OCI-LY7 (cell line): ENCODE data around the gene CLDN10. TPM values are rescaled to one million over a fixed set of nuclear protein-coding genes. Genes with fewer than 3 reads are reported as not detected.
"Not testable (repeated sequence)": the region's sequence is repeated elsewhere in the genome, so short reads cannot be mapped to it uniquely, and the experiment has no call there.

Experiments
- BruUV-seq: library from RNA; stranded (reverse); fragments of 400-500 nt; replicated peaks from 2 replicates; lab custom pipeline; 2021; lab: Mats Ljungman, UMichigan
- CTCF ChIA-PET: fragments of 300-600 bp; sonication (Branson Sonifier 250); formaldehyde crosslinking; loops from one replicate; lab custom pipeline; 2022; ENCODE audit warnings: antibody characterized with exemption; ENCODE audit not compliant: unreplicated experiment; lab: Charles Lee
- POLR2A ChIA-PET: fragments of 300-600 bp; sonication (Branson Sonifier 250); formaldehyde crosslinking; loops from one replicate; lab custom pipeline; 2022; ENCODE audit warnings: antibody characterized with exemption; lab: Charles Lee
- DNase-seq: peaks from one replicate; pipeline ENCODE4 v3.0.0-alpha.2; 2015; ENCODE audit warnings: low spot score
- H2AFZ ChIP-seq: fragments of 200-600 bp; sonication (generic), shearing (Covaris generic); 2 replicates; pipeline ENCODE4 v1.6.1; 2014; ENCODE audit warnings: mild to moderate bottlenecking, antibody characterized with exemption, low read length, moderate library complexity
- H3K27ac ChIP-seq: fragments of 200-600 bp; sonication (generic); 2 replicates; pipeline ENCODE4 v1.5.1; 2014; ENCODE audit warnings: mixed run types, low read depth, mild to moderate bottlenecking, moderate library complexity, low read length, inconsistent platforms; ENCODE audit not compliant: poor library complexity, severe bottlenecking
- H3K36me3 ChIP-seq: fragments of 200-600 bp; sonication (generic); 2 replicates; pipeline ENCODE4 v1.6.1; 2014; ENCODE audit warnings: mild to moderate bottlenecking, antibody characterized with exemption, low read length, moderate library complexity, mixed read lengths; ENCODE audit not compliant: insufficient read depth
- H3K4me1 ChIP-seq: fragments of 200-600 bp; sonication (generic); 2 replicates; pipeline ENCODE4 v1.5.1; 2014; ENCODE audit warnings: mild to moderate bottlenecking, low read length; ENCODE audit not compliant: insufficient read depth, poor library complexity, severe bottlenecking
- H3K4me2 ChIP-seq: fragments of 200-600 bp; sonication (generic); 2 replicates; pipeline ENCODE4 v1.6.1; 2014; ENCODE audit warnings: mild to moderate bottlenecking, low read length
- H3K4me3 ChIP-seq: fragments of 200-600 bp; sonication (generic); 2 replicates; pipeline ENCODE4 v1.5.1; 2014; ENCODE audit warnings: mild to moderate bottlenecking, low read depth, low read length; ENCODE audit not compliant: poor library complexity, severe bottlenecking
- H3K79me2 ChIP-seq: fragments of 200-600 bp; sonication (generic); 2 replicates; pipeline ENCODE4 v1.6.1; 2016; ENCODE audit warnings: low read depth, mild to moderate bottlenecking, low read length, moderate library complexity, mixed read lengths; ENCODE audit not compliant: insufficient read depth
- H3K9me2 ChIP-seq: fragments of 200-600 bp; sonication (generic); 2 replicates; pipeline ENCODE4 v1.6.1; 2016; ENCODE audit warnings: mild to moderate bottlenecking, low read length, mixed read lengths; ENCODE audit not compliant: insufficient read depth
- H3K9me3 ChIP-seq: fragments of 200-600 bp; sonication (generic); 2 replicates; pipeline ENCODE4 v1.6.1; 2014; ENCODE audit warnings: mild to moderate bottlenecking, mixed run types, low read length, mixed read lengths
- H4K20me1 ChIP-seq: fragments of 200-600 bp; sonication (generic); 2 replicates; pipeline ENCODE4 v1.6.1; 2014; ENCODE audit warnings: mild to moderate bottlenecking, antibody characterized with exemption, low read length, moderate library complexity, mixed read lengths; ENCODE audit not compliant: insufficient read depth
- EZH2phosphoT487 ChIP-seq: fragments of 200-600 bp; sonication (generic); IDR thresholded peaks from 2 replicates; pipeline ENCODE4 v1.6.1; 2018; ENCODE audit warnings: low read depth, borderline replicate concordance, mild to moderate bottlenecking, mixed run types, antibody characterized with exemption, low read length, moderate library complexity, mixed read lengths
- intact Hi-C: fragments of 100-400 bp; cut with micrococcal nuclease; formaldehyde crosslinking; loops from one replicate; pipeline ENCODE4 v1.10.0; 2022; ENCODE audit not compliant: unreplicated experiment
- total RNA-seq, 2 experiments: library from RNA; depleted of rRNA in 1 of 2; stranded (reverse); fragments of >200 nt in 1 of 2; shearing (Covaris generic) in 1 of 2; gene quantifications; 2 replicates each; pipeline ENCODE4 v1.2.3, GENCODE V29; 2014 to 2022
- TF ChIP-seq, protein P1 (sequence below): fragments of 200-600 bp; sonication (generic); conservative IDR thresholded peaks from 2 replicates; pipeline ENCODE4 v1.5.1; 2014; ENCODE audit warnings: mild to moderate bottlenecking, antibody characterized with exemption, low read length, moderate library complexity, mixed read lengths

CLDN10 gene
- total RNA-seq, 2 experiments from 2014 or later: not detected

DNA sequence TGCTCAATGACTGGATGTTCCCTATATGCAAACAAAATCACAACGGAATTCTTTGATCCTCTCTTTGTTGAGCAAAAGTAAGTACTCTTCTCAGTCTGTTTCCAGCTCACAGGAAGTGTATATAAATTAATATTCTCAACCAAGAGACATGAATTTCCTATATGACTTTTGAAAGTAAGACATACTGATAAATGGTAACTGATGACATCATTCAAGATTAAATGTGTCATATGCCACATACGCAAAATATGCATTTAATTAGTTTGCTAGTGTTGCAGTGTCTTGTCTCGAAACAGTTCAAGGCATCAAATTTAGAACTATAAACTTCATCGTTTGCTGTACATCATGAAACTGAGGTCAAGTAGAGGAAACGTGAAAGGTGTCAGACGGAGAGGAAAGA lies 7.9 kb downstream of the CLDN10 start:
- BruUV-seq: no TSS peak
- no peak for DNase-seq
- no peaks in the 10 kb centered on the region for H3K79me2 ChIP-seq
- no peaks in the 10 kb centered on the region for H3K4me1 ChIP-seq
- no peaks in the 10 kb centered on the region for H3K9me3 ChIP-seq
- intact Hi-C loops: no loop called here
- H2AFZ ChIP-seq: no peak overlapping the region
- TF ChIP-seq EZH2phosphoT487: no peak
- TF ChIP-seq, protein P1, sequence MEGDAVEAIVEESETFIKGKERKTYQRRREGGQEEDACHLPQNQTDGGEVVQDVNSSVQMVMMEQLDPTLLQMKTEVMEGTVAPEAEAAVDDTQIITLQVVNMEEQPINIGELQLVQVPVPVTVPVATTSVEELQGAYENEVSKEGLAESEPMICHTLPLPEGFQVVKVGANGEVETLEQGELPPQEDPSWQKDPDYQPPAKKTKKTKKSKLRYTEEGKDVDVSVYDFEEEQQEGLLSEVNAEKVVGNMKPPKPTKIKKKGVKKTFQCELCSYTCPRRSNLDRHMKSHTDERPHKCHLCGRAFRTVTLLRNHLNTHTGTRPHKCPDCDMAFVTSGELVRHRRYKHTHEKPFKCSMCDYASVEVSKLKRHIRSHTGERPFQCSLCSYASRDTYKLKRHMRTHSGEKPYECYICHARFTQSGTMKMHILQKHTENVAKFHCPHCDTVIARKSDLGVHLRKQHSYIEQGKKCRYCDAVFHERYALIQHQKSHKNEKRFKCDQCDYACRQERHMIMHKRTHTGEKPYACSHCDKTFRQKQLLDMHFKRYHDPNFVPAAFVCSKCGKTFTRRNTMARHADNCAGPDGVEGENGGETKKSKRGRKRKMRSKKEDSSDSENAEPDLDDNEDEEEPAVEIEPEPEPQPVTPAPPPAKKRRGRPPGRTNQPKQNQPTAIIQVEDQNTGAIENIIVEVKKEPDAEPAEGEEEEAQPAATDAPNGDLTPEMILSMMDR: no peak
- H3K4me2 ChIP-seq: no peak overlapping the region
- ChIA-PET CTCF (no interaction called here), POLR2A (no interaction called here)
- no peaks in the 10 kb centered on the region for H3K9me2 ChIP-seq
- H3K36me3 ChIP-seq: no peaks in the 10 kb centered on the region
- H3K4me3 ChIP-seq: no peak overlapping the region
- no peaks in the 10 kb centered on the region for H4K20me1 ChIP-seq
- no peak overlapping the region for H3K27ac ChIP-seq

DNA sequence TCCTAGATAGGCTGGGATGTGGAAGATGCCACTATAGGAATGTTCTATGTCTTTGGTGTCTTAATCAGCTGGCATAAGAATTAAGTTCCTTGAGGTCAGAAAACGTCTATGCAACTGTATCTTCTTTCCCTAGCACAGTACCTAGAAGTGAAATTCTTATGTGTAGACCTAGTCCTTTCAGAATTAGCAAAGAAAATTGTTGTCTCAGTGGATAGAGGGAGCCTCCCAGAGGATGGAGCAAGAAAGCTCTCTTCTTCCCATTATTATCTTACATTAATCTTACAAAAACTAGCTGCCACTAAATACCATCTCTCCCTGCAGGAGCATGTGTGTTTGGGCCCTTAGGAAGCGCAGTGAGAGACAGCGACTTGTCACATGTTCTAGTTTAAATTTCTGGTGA lies 11.6 kb downstream of the CLDN10 start:
- Histone ChIP-seq H3K36me3 (no peaks in the 10 kb centered on the region), H4K20me1 (no peaks in the 10 kb centered on the region), H3K9me3 (no peaks in the 10 kb centered on the region), H3K27ac (no peak overlapping the region), H3K4me3 (no peak overlapping the region), H3K9me2 (no peaks in the 10 kb centered on the region), H3K4me1 (no peaks in the 10 kb centered on the region), H3K79me2 (no peaks in the 10 kb centered on the region), H2AFZ (no peak overlapping the region), H3K4me2 (no peak overlapping the region)
- no peak for DNase-seq
- CTCF ChIA-PET: no interaction called here
- BruUV-seq: no TSS peak
- TF ChIP-seq, protein P1: no peak
- no peak for TF ChIP-seq EZH2phosphoT487
- intact Hi-C loops: no loop called here
- POLR2A ChIA-PET: interaction anchor here (0.8 kb wide), 1 partner anchor 38 kb away, joined by 4 read pairs; no protein-coding TSS in a partner anchor

DNA sequence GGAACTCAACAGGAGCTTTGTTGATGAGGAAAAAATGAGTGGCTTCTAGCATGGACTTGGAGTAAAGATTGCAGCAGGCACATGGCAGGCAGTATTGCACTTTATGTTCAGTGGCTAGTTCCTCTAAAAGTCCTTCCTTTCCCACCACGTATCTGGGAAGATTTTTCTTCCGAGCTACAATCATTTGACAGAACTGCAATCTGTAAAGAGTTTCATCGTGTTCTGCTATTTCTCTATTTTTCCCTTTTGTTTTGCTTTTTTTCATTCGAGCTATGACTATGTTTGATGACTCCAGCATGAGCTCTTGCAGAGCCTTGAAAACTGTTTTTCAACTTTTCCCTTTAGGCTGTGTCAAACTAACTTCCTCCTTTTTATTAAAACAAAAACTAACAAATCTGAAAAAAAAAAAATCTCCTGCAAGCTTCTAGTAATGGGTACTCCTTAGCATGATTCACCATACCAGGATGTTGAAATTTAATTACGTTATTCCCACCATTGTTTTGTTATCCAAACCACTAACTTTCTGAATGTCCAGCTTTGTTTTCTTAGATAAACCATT lies 12.3 kb downstream of the CLDN10 start:
- ChIA-PET CTCF (no interaction called here), POLR2A (interaction anchor here (0.6 kb wide), 1 partner anchor 431 kb away, joined by 3 read pairs; no protein-coding TSS in a partner anchor)
- H2AFZ ChIP-seq: no peak overlapping the region
- no peak overlapping the region for H3K27ac ChIP-seq
- DNase-seq: no peak
- H3K4me1 ChIP-seq: no peaks in the 10 kb centered on the region
- H3K79me2 ChIP-seq: no peaks in the 10 kb centered on the region
- intact Hi-C loops: no loop called here
- H3K36me3 ChIP-seq: no peaks in the 10 kb centered on the region
- no peak overlapping the region for H3K4me2 ChIP-seq
- TF ChIP-seq EZH2phosphoT487: no peak
- TF ChIP-seq, protein P1: no peak
- H3K4me3 ChIP-seq: no peak overlapping the region
- H3K9me2 ChIP-seq: no peaks in the 10 kb centered on the region
- no TSS peak for BruUV-seq
- H4K20me1 ChIP-seq: no peaks in the 10 kb centered on the region
- no peaks in the 10 kb centered on the region for H3K9me3 ChIP-seq

DNA sequence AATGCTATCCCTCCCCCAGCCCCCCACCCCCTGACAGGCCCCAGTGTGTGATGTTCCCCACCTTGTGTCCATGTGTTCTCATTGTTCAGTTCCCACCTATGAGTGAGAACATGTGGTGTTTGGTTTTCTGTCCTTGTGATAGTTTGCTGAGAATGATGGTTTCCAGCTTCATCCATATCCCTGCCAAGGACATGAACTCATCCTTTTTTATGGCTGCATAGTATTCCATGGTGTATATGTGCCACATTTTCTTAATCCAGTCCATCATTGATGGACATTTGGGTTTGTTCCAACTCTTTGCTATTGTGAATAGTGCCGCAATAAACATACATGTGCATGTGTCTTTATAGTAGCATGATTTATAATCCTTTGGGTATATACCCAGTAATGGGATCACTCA lies 13.2 kb downstream of the CLDN10 start:
- not testable (repeated sequence) for H3K9me2 ChIP-seq

More for the DNA sequence above, 13.2 kb downstream of the CLDN10 start:
- BruUV-seq, POLR2A ChIA-PET, DNase-seq, H3K4me3 ChIP-seq, H3K36me3 ChIP-seq, intact Hi-C loops, H3K27ac ChIP-seq, H3K9me3 ChIP-seq, H3K4me2 ChIP-seq, CTCF ChIA-PET, H4K20me1 ChIP-seq, H2AFZ ChIP-seq, H3K4me1 ChIP-seq, H3K79me2 ChIP-seq: not testable (repeated sequence)
